ENCODE results near the gene AFMID. TPM values are rescaled to one million over a fixed set of nuclear protein-coding genes. Genes with fewer than 3 reads are reported as not detected.

AFMID gene
- total and polyA plus RNA-seq, 2 of the 13 experiments (the other 11 are each of a cell fraction or from before 2014, with no cell fraction given): 249 to 270 TPM

GRCh38 chr17:78196716-78197115, 9.6 kb downstream of the AFMID start:
- Histone ChIP-seq H3K9ac (ENCODE audit: insufficient read depth, low read depth, low read length) (no peak overlapping the region), H4K20me1 (ENCODE audit: insufficient read depth, low read length) (peaks cover 90% of the 10 kb centered on the region), H3K79me2 (ENCODE audit: insufficient read depth, low read length) (peaks cover 55% of the 10 kb centered on the region), H3K4me1 (ENCODE audit: insufficient read depth, low read length) (peaks cover 44% of the 10 kb centered on the region), H3K36me3 (replicated peaks in 1 of 2; ENCODE audit: control insufficient read depth in 1 of 2, insufficient read depth in 2 of 2, low read length in 2 of 2) (peaks cover 32 to 83% of the 10 kb centered on the region in 2 experiments), H2AFZ (ENCODE audit: low read length) (no peak overlapping the region), H3K4me3 (replicated peaks in 1 of 3; ENCODE audit: insufficient read depth in 1 of 3, low read depth in 2 of 3, low read length in 3 of 3) (no peak overlapping the region), H3K27ac (ENCODE audit: extremely low read length, insufficient read depth, low read length) (no peak overlapping the region), H3K4me2 (ENCODE audit: low read depth, low read length) (no peak overlapping the region), H3K9me3 (ENCODE audit: low read length) (no peaks in the 10 kb centered on the region), H3K27me3 (ENCODE audit: control insufficient read depth in 1 of 2, insufficient read depth in 2 of 2, low read length in 2 of 2) (no peaks in the 10 kb centered on the region)
- DNase-seq (ENCODE audit: low spot score) (no peak), ATAC-seq (no peak), FAIRE-seq (no peak)
- CTCF ChIA-PET (ENCODE audit: low intra/inter-chr PET ratio, low total read pairs): no interaction called here
- WGBS (ENCODE audit: low lambda C conversion rate): 96% methylated on average over 5 of the region's 5 CpGs
- intact Hi-C loops (cut with micrococcal nuclease; ENCODE audit: unreplicated experiment) (no loop called here), in situ Hi-C loops (cut with HindIII; ENCODE audit: extremely low pct_ligation_motif_present, low pct_unique_long_range_greater_than_20kb) (no loop called here)
- no peak for TF ChIP-seq ZNF605 (CRISPR knock-in tag; IDR thresholded peaks at IDR 0.05)
- TF ChIP-seq SUZ12 (IDR thresholded peaks at IDR 0.05; ENCODE audit: low read depth, low read length): no peak
- no peak for TF ChIP-seq ZNF230 (CRISPR knock-in tag; IDR thresholded peaks at IDR 0.05)
- TF ChIP-seq NFYB (CRISPR knock-in tag; IDR thresholded peaks at IDR 0.05): no peak
- no peak for TF ChIP-seq ZNF296 (CRISPR knock-in tag; conservative IDR thresholded peaks at IDR 0.05)
- no peak for TF ChIP-seq ZNF17 (CRISPR knock-in tag; IDR thresholded peaks at IDR 0.05)
- TF ChIP-seq POLR2A (IDR thresholded peaks at IDR 0.05; ENCODE audit: insufficient read depth in 1 of 2, low read depth in 2 of 2, low read length in 2 of 2): 0 out of 4 replicates have a peak, but pooled peaks of 1 of the 2 experiments have one; percentile 3
- TF ChIP-seq ZNF775 (CRISPR knock-in tag; IDR thresholded peaks at IDR 0.05; ENCODE audit: borderline replicate concordance): no peak
- TF ChIP-seq RBFOX2 (IDR thresholded peaks at IDR 0.05; ENCODE audit: low read depth, low read length): peak; percentile 59; the same call in 1 of the 2 replicates
- no peak for TF ChIP-seq ZNF292 (CRISPR knock-in tag; IDR thresholded peaks at IDR 0.05; ENCODE audit: borderline replicate concordance, low read depth)
- BruUV-seq (replicated peaks): TSS peak; percentile 37
- POLR2A ChIA-PET: interaction anchor here (1.8 to 3.7 kb wide), 2 partner anchors 9 to 17 kb away, joined by 4 to 25 read pairs; partner anchors contain the start of genes AFMID, BIRC5 and TK1

All from HepG2 (cell line).